NCI-H2227 treated with DMSO at 0.1 percent for 48 hours (cell line): ENCODE measurements around the gene TMPRSS2.

Source experiments
- DNase-seq: peaks from one replicate; lab custom pipeline; 2025; lab: John Stamatoyannopoulos, UW

TMPRSS2 gene

DNA sequence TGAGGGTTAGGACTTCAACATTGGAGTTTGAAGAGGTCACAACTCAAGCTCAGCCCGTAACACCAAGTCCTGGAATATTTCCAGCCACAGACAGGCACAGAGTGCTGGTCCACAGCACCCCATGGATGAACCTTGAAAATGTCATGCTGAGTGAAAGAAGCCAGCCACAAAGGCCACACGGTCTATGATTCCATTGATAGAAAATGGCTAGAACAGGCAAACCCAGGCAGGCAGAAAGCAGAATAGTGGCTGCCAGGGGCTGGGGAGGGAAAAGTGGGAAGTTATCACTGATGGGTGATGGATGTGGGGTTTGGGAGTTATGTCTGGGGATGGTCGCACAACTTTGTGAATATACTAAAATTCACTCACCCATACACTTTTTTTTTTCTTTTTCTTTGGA is 60.6 kb downstream of the TMPRSS2 start:
- DNase-seq, result no peak

DNA sequence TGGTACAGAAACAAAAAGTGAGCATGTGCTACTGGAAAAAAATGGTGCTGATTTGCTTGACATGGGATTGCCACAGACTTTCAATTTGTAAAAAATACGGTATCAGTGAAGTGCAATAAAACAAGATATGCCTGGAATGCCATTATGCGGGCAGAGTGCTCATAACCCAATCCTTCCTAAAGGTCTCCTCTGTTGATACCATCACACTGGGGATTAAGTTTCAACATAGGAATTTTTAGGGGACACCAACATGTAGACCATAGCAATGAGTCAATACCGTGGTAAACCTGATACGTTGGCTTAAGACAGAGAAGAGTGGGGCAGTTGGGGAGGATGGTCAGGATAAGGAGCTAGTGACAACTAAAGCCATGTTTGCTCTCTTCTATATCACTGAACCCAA is 61.4 kb downstream of the TMPRSS2 start:
- no peak for DNase-seq

GRCh38 chr21:41445465-41445862 is 62.5 kb downstream of the TMPRSS2 start:
- no peak for DNase-seq

DNA sequence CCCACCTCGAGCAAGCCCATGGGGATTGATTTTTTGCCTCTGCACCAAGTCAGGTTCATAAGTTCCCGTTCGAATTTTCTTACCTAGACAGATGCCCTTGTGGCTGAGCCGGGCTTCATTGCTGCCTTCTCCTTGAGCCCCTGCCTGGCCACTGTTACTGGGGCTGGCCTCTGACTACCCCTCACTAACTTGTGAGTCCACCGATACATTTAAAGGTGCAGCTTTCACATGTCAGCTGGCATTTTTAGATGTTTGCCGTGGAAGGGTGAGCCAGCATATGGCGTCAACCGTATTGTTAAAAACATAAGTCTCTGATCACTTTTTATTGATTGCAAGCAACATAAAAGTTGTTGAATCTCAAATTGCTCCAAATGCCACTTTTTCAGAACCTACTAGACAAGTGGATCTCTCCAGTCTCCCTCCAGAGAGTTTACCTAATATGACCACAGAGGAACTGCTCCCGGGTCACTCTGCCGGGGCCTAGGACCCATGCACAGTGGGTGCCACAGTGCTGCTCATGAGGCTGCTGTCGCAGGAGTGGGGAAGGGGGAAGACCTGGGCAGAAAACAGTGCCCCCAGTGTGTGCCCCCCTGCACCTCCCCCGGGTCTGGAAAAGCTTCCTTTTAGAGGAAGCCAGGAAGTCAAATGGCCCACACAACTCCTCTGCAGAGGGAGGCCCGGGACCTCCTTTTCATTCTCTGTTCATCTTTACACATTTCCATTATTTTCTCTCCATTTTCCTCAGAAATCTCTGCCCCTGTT is 63.1 kb downstream of the TMPRSS2 start:
- no peak for DNase-seq

GRCh38 chr21:41443562-41443961 is 64.4 kb downstream of the TMPRSS2 start:
- DNase-seq, result no peak

GRCh38 chr21:41442481-41443186 is 65.3 kb downstream of the TMPRSS2 start:
- no peak for DNase-seq

GRCh38 chr21:41441546-41441945 is 66.4 kb downstream of the TMPRSS2 start:
- DNase-seq, result no peak

GRCh38 chr21:41439248-41439647 is 68.7 kb downstream of the TMPRSS2 start:
- no peak for DNase-seq

DNA sequence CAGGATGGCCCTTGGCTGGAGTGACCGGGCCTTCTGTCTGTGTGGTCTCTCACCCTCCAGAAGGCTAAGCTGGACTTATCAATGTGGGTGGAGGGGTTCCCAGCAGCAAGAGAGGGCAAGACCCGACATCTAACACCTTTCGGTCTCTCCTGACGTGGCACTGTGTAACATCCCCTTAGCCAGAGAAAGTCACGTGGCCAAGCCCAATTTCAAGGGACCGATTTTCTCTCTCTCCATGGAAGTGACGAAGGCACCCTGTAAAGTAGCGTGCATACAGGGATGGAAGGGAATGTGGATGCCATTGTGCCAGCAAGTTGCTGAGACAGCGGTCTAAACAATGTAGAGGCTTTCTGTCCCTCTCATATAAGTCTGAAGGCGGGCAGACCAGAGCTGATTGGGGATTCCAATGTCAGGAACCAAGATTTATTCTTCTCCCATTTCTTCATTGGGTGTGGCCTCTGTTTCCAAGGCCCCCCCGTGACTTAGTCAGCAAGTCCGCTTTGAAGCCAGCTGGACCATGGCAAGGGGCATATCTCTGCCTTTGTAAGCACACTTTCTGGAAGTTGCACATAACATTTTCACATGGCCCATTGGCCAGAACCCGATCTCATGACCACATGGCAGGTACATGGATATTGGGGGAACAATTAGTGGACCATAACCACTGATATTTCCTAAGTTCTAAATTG is 69.4 kb downstream of the TMPRSS2 start:
- no peak for DNase-seq

GRCh38 chr21:41437729-41438128 is 70.2 kb downstream of the TMPRSS2 start:
- DNase-seq, result no peak

GRCh38 chr21:41435706-41436105 is 72.3 kb downstream of the TMPRSS2 start:
- DNase-seq, result no peak

- no peak for DNase-seq
Measured at GRCh38 chr21:41433566-41433965, 74.4 kb downstream of the TMPRSS2 start.

- DNase-seq, result no peak
Measured at GRCh38 chr21:41432562-41433460, 75.1 kb downstream of the TMPRSS2 start.

GRCh38 chr21:41431788-41432548 is 76.0 kb downstream of the TMPRSS2 start:
- DNase-seq, result no peak

- DNase-seq, result no peak
Measured at GRCh38 chr21:41429925-41430491, 78.0 kb downstream of the TMPRSS2 start.

DNA sequence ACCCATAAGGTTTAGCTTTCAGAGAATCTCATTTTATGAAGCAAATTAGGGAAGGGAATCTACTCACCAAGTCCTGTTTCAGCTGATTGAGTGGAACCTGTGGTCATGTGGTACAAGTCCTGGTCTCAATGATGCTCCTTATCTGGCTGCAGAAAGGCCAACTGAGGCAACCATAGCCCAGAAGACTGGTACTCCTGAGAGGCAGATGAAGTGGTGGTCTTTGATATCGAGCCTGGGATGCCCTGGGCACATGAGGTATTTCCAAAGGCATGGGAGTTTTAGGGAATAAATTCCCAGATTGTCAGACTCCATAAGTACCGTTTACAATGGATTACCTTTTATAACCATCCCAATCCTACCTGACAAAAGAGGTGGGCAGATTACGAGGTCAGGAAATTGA is 78.7 kb downstream of the TMPRSS2 start:
- no peak for DNase-seq

GRCh38 chr21:41428847-41429246 is 79.1 kb downstream of the TMPRSS2 start:
- DNase-seq, result no peak

DNA sequence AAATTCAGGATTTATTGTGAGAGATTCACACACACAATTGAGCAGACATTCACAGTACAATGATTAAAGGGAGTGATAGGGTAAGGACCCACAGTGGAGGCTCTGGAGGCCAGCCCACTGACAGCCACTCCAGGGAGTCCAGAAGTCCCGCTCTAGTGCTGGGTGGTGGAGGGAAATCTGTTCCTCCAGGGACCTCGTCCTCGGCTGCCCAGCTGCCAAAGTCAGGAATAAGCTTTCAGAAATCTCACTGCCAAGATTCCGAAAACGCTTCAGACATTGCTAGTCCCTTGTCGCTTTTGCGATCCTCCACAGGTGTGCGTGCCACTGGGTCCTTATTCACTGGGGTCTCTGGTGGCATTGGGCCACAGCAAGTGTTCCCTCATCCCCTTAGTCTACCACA is 79.6 kb downstream of the TMPRSS2 start:
- DNase-seq, result no peak

GRCh38 chr21:41427556-41427955 is 80.4 kb downstream of the TMPRSS2 start:
- no peak for DNase-seq

- no peak for DNase-seq
Measured at GRCh38 chr21:41426676-41427404, 81.1 kb downstream of the TMPRSS2 start.
